SU-DHL-6 (cell line): ENCODE measurements around the gene SOCS7.

Experiments used
- H2AFZ ChIP-seq: fragments of 200-600 bp; sonication (generic); 2 replicates; pipeline ENCODE4 v1.6.1; 2014; ENCODE audit warnings: low read depth, mild to moderate bottlenecking, moderate library complexity, mixed read lengths, antibody characterized with exemption, low read length; ENCODE audit not compliant: severe bottlenecking
- H3F3A ChIP-seq: fragments of 200-600 bp; shearing (Covaris generic); 2 replicates; pipeline ENCODE4 v1.6.0; 2016; ENCODE audit warnings: antibody characterized with exemption, mild to moderate bottlenecking; ENCODE audit not compliant: insufficient read depth
- H3K27ac ChIP-seq: fragments of 200-600 bp; sonication (generic); 2 replicates; pipeline ENCODE4 v1.5.1; 2016; ENCODE audit warnings: low read depth, mild to moderate bottlenecking, low read length, moderate library complexity, mixed read lengths
- H3K27me3 ChIP-seq: fragments of 200-600 bp; sonication (generic), shearing (Covaris generic); 2 replicates; pipeline ENCODE4 v1.6.0; 2014; ENCODE audit warnings: mild to moderate bottlenecking, low read length
- H3K36me3 ChIP-seq: fragments of 200-600 bp; sonication (generic); 2 replicates; pipeline ENCODE4 v1.6.1; 2014; ENCODE audit warnings: mild to moderate bottlenecking, low read length, mixed read lengths
- H3K4me2 ChIP-seq: fragments of 300-600, 200-600 bp; shearing (Covaris generic), sonication (generic); 2 replicates; pipeline ENCODE4 v1.6.0; 2014; ENCODE audit warnings: low read length, low read depth, mild to moderate bottlenecking; ENCODE audit not compliant: poor library complexity, severe bottlenecking
- H3K4me3 ChIP-seq: fragments of 200-600 bp; sonication (generic); 2 replicates; pipeline ENCODE4 v1.5.1; 2014; ENCODE audit warnings: antibody characterized with exemption, low read length, mild to moderate bottlenecking, mixed read lengths; ENCODE audit not compliant: insufficient read depth, poor library complexity, severe bottlenecking
- H3K79me2 ChIP-seq: fragments of 200-600 bp; sonication (generic); 2 replicates; pipeline ENCODE4 v1.6.1; 2014; ENCODE audit warnings: mild to moderate bottlenecking, low read length, moderate library complexity; ENCODE audit not compliant: insufficient read depth
- H3K9ac ChIP-seq: fragments of 200-600 bp; sonication (generic); 2 replicates; pipeline ENCODE4 v1.7.0; 2014; ENCODE audit warnings: mild to moderate bottlenecking, low read length
- H3K9me2 ChIP-seq: fragments of 200-600 bp; sonication (generic); replicated peaks from 2 replicates; pipeline ENCODE4 v1.6.1; 2014; ENCODE audit warnings: low read length; ENCODE audit not compliant: insufficient read depth
- H3K9me3 ChIP-seq: fragments of 200-600 bp; sonication (generic); 2 replicates; pipeline ENCODE4 v1.6.1; 2014; ENCODE audit warnings: low read length, mixed read lengths; ENCODE audit not compliant: insufficient read depth
- H4K20me1 ChIP-seq: fragments of 200-600 bp; sonication (generic); 2 replicates; pipeline ENCODE4 v1.6.1; 2014; ENCODE audit warnings: low read depth, mild to moderate bottlenecking, antibody characterized with exemption, low read length, moderate library complexity, mixed read lengths
- EZH2phosphoT487 ChIP-seq: fragments of 200-600 bp; sonication (generic), shearing (Covaris generic); conservative IDR thresholded peaks from 2 replicates; pipeline ENCODE4 v1.6.1; 2018; ENCODE audit warnings: mild to moderate bottlenecking, antibody characterized with exemption, low read length, moderate library complexity, mixed read lengths
- TF ChIP-seq, protein P1 (sequence below): fragments of 200-600 bp; sonication (generic); IDR thresholded peaks from one replicate; pipeline ENCODE4 v1.5.1; 2017; ENCODE audit warnings: antibody characterized with exemption, mild to moderate bottlenecking, low read length, moderate library complexity; ENCODE audit not compliant: insufficient read depth, poor library complexity, severe bottlenecking

The SOCS7 gene

DNA sequence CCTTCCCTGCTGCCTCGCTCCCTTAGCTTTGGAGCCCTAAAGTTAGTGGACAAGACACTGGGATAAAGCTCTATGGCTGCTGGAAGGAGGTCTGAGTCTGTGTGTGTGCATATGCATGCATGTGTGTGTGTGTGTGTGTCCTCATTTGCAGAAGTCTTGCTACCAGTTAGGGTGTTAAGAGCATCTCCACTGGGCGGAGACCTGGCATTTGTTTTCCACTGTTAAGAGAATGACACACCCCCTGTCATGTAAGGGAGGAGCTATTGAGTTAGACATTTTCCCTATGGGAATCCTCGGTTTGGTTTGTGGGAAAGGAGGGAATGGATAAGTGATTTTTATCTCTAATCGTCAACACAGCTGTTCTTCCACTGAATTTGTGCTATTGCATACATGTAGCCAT lies 51.8 kb downstream of the SOCS7 start:
- H3K9me3 ChIP-seq: no peaks in the 10 kb centered on the region
- no peaks in the 10 kb centered on the region for H3K79me2 ChIP-seq
- no peak for TF ChIP-seq EZH2phosphoT487
- TF ChIP-seq, protein P1, sequence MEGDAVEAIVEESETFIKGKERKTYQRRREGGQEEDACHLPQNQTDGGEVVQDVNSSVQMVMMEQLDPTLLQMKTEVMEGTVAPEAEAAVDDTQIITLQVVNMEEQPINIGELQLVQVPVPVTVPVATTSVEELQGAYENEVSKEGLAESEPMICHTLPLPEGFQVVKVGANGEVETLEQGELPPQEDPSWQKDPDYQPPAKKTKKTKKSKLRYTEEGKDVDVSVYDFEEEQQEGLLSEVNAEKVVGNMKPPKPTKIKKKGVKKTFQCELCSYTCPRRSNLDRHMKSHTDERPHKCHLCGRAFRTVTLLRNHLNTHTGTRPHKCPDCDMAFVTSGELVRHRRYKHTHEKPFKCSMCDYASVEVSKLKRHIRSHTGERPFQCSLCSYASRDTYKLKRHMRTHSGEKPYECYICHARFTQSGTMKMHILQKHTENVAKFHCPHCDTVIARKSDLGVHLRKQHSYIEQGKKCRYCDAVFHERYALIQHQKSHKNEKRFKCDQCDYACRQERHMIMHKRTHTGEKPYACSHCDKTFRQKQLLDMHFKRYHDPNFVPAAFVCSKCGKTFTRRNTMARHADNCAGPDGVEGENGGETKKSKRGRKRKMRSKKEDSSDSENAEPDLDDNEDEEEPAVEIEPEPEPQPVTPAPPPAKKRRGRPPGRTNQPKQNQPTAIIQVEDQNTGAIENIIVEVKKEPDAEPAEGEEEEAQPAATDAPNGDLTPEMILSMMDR: no peak
- H4K20me1 ChIP-seq: no peaks in the 10 kb centered on the region
- H3K4me3 ChIP-seq: no peak overlapping the region
- H3K4me2 ChIP-seq: no peak overlapping the region
- H2AFZ ChIP-seq: no peak overlapping the region
- H3F3A ChIP-seq: no peaks in the 10 kb centered on the region
- H3K9ac ChIP-seq: no peak overlapping the region
- H3K27me3 ChIP-seq: no peaks in the 10 kb centered on the region
- no peak overlapping the region for H3K27ac ChIP-seq
- no peaks in the 10 kb centered on the region for H3K36me3 ChIP-seq
- H3K9me2 ChIP-seq: no peaks in the 10 kb centered on the region

DNA sequence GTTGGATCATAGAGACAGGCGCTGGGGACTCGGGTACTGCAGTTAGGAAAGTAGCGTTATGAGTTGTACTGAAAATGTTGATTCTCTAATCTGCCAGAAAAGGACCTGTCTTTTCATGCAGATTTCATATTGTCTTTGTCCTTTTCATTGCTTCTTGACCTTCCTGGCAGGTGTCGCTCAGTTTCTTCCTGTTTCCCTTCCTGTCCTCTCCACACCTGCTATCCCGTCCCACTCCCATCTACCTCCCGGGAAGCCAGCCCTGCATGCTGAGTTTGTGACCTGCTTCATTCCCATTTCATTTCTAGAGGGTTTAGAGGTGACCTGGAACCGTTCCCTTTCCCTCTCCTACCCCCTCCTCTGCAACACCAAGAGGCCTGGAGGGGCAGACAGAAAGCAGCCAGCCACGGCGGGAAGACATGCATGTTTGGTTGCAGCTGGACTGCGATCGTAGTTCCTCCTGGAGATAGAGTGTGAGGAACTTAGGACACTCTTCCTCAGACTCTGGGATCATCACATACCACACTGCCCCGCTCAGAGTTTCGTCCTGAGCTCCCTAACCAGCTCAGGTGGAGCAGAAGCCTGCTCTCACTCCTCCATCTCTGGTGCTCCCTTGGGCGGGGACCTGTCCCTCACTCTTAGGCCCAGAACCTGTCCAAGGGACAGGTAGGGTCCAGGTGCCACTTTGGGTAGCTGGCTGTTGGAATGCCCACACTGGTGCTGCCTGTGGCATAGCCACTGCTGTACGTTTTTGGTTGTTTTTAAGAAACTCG lies 52.7 kb downstream of the SOCS7 start:
- no peak overlapping the region for H3K9ac ChIP-seq
- no peaks in the 10 kb centered on the region for H3K36me3 ChIP-seq
- no peaks in the 10 kb centered on the region for H3K27me3 ChIP-seq
- no peaks in the 10 kb centered on the region for H4K20me1 ChIP-seq
- no peak overlapping the region for H3K4me3 ChIP-seq
- no peaks in the 10 kb centered on the region for H3F3A ChIP-seq
- no peak overlapping the region for H3K27ac ChIP-seq
- no peaks in the 10 kb centered on the region for H3K9me3 ChIP-seq
- no peaks in the 10 kb centered on the region for H3K9me2 ChIP-seq
- no peaks in the 10 kb centered on the region for H3K79me2 ChIP-seq
- no peak overlapping the region for H2AFZ ChIP-seq
- H3K4me2 ChIP-seq: no peak overlapping the region
- no peak for TF ChIP-seq EZH2phosphoT487
- TF ChIP-seq, protein P1: no peak

DNA sequence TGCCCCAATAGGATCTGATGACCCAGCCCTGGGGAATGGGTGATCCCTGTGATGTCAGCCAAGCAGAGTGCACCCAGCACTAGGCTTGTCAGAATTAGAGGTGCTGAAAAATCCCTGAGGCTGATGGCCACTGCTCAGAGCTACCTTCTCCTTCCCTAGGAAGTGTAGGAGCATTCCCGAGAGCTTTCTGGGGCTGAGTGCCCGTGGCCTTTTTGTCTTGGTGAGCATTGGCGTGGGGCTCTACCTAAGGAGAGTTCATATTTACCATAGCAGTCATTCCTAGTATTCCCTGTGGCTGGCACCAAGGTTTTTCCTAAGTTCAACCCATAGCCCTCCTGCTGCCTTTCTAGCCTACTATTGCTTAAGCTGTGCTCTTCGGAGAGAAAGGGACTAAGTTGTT lies 54.0 kb downstream of the SOCS7 start:
- Histone ChIP-seq H4K20me1 (no peaks in the 10 kb centered on the region), H3F3A (no peaks in the 10 kb centered on the region), H2AFZ (no peak overlapping the region), H3K27ac (no peak overlapping the region), H3K4me2 (no peak overlapping the region), H3K9me2 (no peaks in the 10 kb centered on the region), H3K36me3 (no peaks in the 10 kb centered on the region), H3K9me3 (no peaks in the 10 kb centered on the region), H3K9ac (no peak overlapping the region), H3K79me2 (no peaks in the 10 kb centered on the region), H3K27me3 (no peaks in the 10 kb centered on the region), H3K4me3 (no peak overlapping the region)
- TF ChIP-seq EZH2phosphoT487: no peak
- TF ChIP-seq, protein P1: no peak
